GM20000 (cell line): ENCODE data around the gene EXOC4.

Source experiments
- DNase-seq: peaks from one replicate; pipeline ENCODE4 v3.0.0; 2012; ENCODE audit warnings: low spot score
- CTCF ChIP-seq: IDR thresholded peaks from 2 replicates; pipeline ENCODE4 v1.5.1; 2012; ENCODE audit warnings: mild to moderate bottlenecking, control low read depth; ENCODE audit errors: extremely low read depth, missing control alignments

Gene EXOC4

GRCh38 chr7:133668296-133669060 is 415.6 kb downstream of the EXOC4 start:
- DNase-seq: no peak
- TF ChIP-seq CTCF: no peak

GRCh38 chr7:133669061-133669455 is 416.2 kb downstream of the EXOC4 start:
- no peak for TF ChIP-seq CTCF
- no peak for DNase-seq

- no peak for TF ChIP-seq CTCF
- no peak for DNase-seq
Observed at GRCh38 chr7:133670250-133670649, 417.4 kb downstream of the EXOC4 start.

- no peak for DNase-seq
- no peak for TF ChIP-seq CTCF
Observed at GRCh38 chr7:133672866-133673265, 420.0 kb downstream of the EXOC4 start.

GRCh38 chr7:133674079-133674763 is 421.3 kb downstream of the EXOC4 start:
- no peak for DNase-seq
- TF ChIP-seq CTCF: no peak

- no peak for DNase-seq
- TF ChIP-seq CTCF: no peak
Observed at GRCh38 chr7:133675510-133676218, 422.8 kb downstream of the EXOC4 start.
